ENCODE data around the gene SP4.

Gene SP4

GRCh38 chr7:21472029-21472428 is 44.1 kb downstream of the SP4 start:
- 92 to 100% methylated on average over 1 of the region's 1 CpG for WGBS, 2 experiments
- H3K4me1 ChIP-seq (ENCODE audit: control insufficient read depth, insufficient read depth, low read length): no peaks in the 10 kb centered on the region
- H3K27ac ChIP-seq (ENCODE audit: insufficient read depth, low read depth, low read length, poor library complexity, severe bottlenecking): no peak overlapping the region
- H3K36me3 ChIP-seq (ENCODE audit: control insufficient read depth, insufficient read depth, low read length): no peaks in the 10 kb centered on the region
- H3K27me3 ChIP-seq (ENCODE audit: control insufficient read depth, insufficient read depth, low read length, poor library complexity, severe bottlenecking): no peaks in the 10 kb centered on the region
- H3K4me3 ChIP-seq (ENCODE audit: insufficient read depth, low read depth, low read length): no peak overlapping the region
- no peaks in the 10 kb centered on the region for H3K9me3 ChIP-seq (ENCODE audit: control insufficient read depth, low read length)

- no CpG with 5 or more reads among the region's 2 CpGs for WGBS, 2 experiments
- Histone ChIP-seq H3K9me3 (ENCODE audit: control insufficient read depth, low read length) (no peaks in the 10 kb centered on the region), H3K36me3 (ENCODE audit: control insufficient read depth, insufficient read depth, low read length) (peaks cover 4% of the 10 kb centered on the region), H3K4me3 (ENCODE audit: insufficient read depth, low read depth, low read length) (no peak overlapping the region), H3K27ac (ENCODE audit: insufficient read depth, low read depth, low read length, poor library complexity, severe bottlenecking) (no peak overlapping the region), H3K4me1 (ENCODE audit: control insufficient read depth, insufficient read depth, low read length) (no peaks in the 10 kb centered on the region), H3K27me3 (ENCODE audit: control insufficient read depth, insufficient read depth, low read length, poor library complexity, severe bottlenecking) (no peaks in the 10 kb centered on the region)
Observed at GRCh38 chr7:21476429-21476828, 48.5 kb downstream of the SP4 start.

- 52 to 74% methylated on average over 2 to 3 of the region's 3 CpGs for WGBS, 2 experiments
- Histone ChIP-seq H3K4me1 (ENCODE audit: control insufficient read depth, insufficient read depth, low read length) (no peaks in the 10 kb centered on the region), H3K9me3 (ENCODE audit: control insufficient read depth, low read length) (no peaks in the 10 kb centered on the region)
Observed at GRCh38 chr7:21480693-21481403, 53.0 kb downstream of the SP4 start.

GRCh38 chr7:21486511-21486910 is 58.6 kb downstream of the SP4 start:
- no peaks in the 10 kb centered on the region for H3K4me1 ChIP-seq (ENCODE audit: control insufficient read depth, insufficient read depth, low read length)
- WGBS, 2 experiments: 58% methylated on average over 2 of the region's 2 CpGs; no CpG with 5 or more reads in 1 of the 2 experiments
- no peak overlapping the region for H3K27ac ChIP-seq (ENCODE audit: insufficient read depth, low read depth, low read length, poor library complexity, severe bottlenecking)
- peaks cover 12% of the 10 kb centered on the region for H3K36me3 ChIP-seq (ENCODE audit: control insufficient read depth, insufficient read depth, low read length)
- H3K27me3 ChIP-seq (ENCODE audit: control insufficient read depth, insufficient read depth, low read length, poor library complexity, severe bottlenecking): no peaks in the 10 kb centered on the region
- no peaks in the 10 kb centered on the region for H3K9me3 ChIP-seq (ENCODE audit: control insufficient read depth, low read length)
- H3K4me3 ChIP-seq (ENCODE audit: insufficient read depth, low read depth, low read length): no peak overlapping the region

More at GRCh38 chr7:21480693-21481403, 53.0 kb downstream of the SP4 start:
- no peaks in the 10 kb centered on the region for H3K27me3 ChIP-seq (ENCODE audit: control insufficient read depth, insufficient read depth, low read length, poor library complexity, severe bottlenecking)
- no peak overlapping the region for H3K27ac ChIP-seq (ENCODE audit: insufficient read depth, low read depth, low read length, poor library complexity, severe bottlenecking)
- H3K36me3 ChIP-seq (ENCODE audit: control insufficient read depth, insufficient read depth, low read length): peaks cover 4% of the 10 kb centered on the region
- H3K4me3 ChIP-seq (ENCODE audit: insufficient read depth, low read depth, low read length): no peak overlapping the region

- Histone ChIP-seq H3K4me3 (ENCODE audit: insufficient read depth, low read depth, low read length) (no peak overlapping the region), H3K4me1 (ENCODE audit: control insufficient read depth, insufficient read depth, low read length) (no peaks in the 10 kb centered on the region), H3K36me3 (ENCODE audit: control insufficient read depth, insufficient read depth, low read length) (peaks cover 9% of the 10 kb centered on the region), H3K27ac (ENCODE audit: insufficient read depth, low read depth, low read length, poor library complexity, severe bottlenecking) (no peak overlapping the region), H3K9me3 (ENCODE audit: control insufficient read depth, low read length) (peaks cover 9% of the 10 kb centered on the region), H3K27me3 (ENCODE audit: control insufficient read depth, insufficient read depth, low read length, poor library complexity, severe bottlenecking) (no peaks in the 10 kb centered on the region)
Observed at GRCh38 chr7:21495731-21496130, 67.8 kb downstream of the SP4 start.

- peaks cover 8% of the 10 kb centered on the region for H3K36me3 ChIP-seq (ENCODE audit: control insufficient read depth, insufficient read depth, low read length)
- no peak overlapping the region for H3K4me3 ChIP-seq (ENCODE audit: insufficient read depth, low read depth, low read length)
Observed at GRCh38 chr7:21497072-21497471, 69.2 kb downstream of the SP4 start.

GRCh38 chr7:21500117-21500832 is 72.4 kb downstream of the SP4 start:
- H3K4me3 ChIP-seq (ENCODE audit: insufficient read depth, low read depth, low read length): no peak overlapping the region
- H3K9me3 ChIP-seq (ENCODE audit: control insufficient read depth, low read length): peaks cover 9% of the 10 kb centered on the region
- peaks cover 16% of the 10 kb centered on the region for H3K36me3 ChIP-seq (ENCODE audit: control insufficient read depth, insufficient read depth, low read length)
- WGBS, 2 experiments: 84 to 85% methylated on average over 5 to 6 of the region's 6 CpGs
- H3K27me3 ChIP-seq (ENCODE audit: control insufficient read depth, insufficient read depth, low read length, poor library complexity, severe bottlenecking): no peaks in the 10 kb centered on the region
- H3K4me1 ChIP-seq (ENCODE audit: control insufficient read depth, insufficient read depth, low read length): no peaks in the 10 kb centered on the region
- no peak overlapping the region for H3K27ac ChIP-seq (ENCODE audit: insufficient read depth, low read depth, low read length, poor library complexity, severe bottlenecking)

More at GRCh38 chr7:21497072-21497471, 69.2 kb downstream of the SP4 start:
- H3K27ac ChIP-seq (ENCODE audit: insufficient read depth, low read depth, low read length, poor library complexity, severe bottlenecking): no peak overlapping the region
- H3K27me3 ChIP-seq (ENCODE audit: control insufficient read depth, insufficient read depth, low read length, poor library complexity, severe bottlenecking): no peaks in the 10 kb centered on the region
- H3K4me1 ChIP-seq (ENCODE audit: control insufficient read depth, insufficient read depth, low read length): no peaks in the 10 kb centered on the region
- peaks cover 9% of the 10 kb centered on the region for H3K9me3 ChIP-seq (ENCODE audit: control insufficient read depth, low read length)

GRCh38 chr7:21504021-21504420 is 76.1 kb downstream of the SP4 start:
- no peaks in the 10 kb centered on the region for H3K9me3 ChIP-seq (ENCODE audit: control insufficient read depth, low read length)
- 91 to 96% methylated on average over 1 to 2 of the region's 2 CpGs for WGBS, 2 experiments
- no peak overlapping the region for H3K4me3 ChIP-seq (ENCODE audit: insufficient read depth, low read depth, low read length)
- peaks cover 10% of the 10 kb centered on the region for H3K36me3 ChIP-seq (ENCODE audit: control insufficient read depth, insufficient read depth, low read length)
- no peaks in the 10 kb centered on the region for H3K27me3 ChIP-seq (ENCODE audit: control insufficient read depth, insufficient read depth, low read length, poor library complexity, severe bottlenecking)
- H3K27ac ChIP-seq (ENCODE audit: insufficient read depth, low read depth, low read length, poor library complexity, severe bottlenecking): no peak overlapping the region
- no peaks in the 10 kb centered on the region for H3K4me1 ChIP-seq (ENCODE audit: control insufficient read depth, insufficient read depth, low read length)

GRCh38 chr7:21507627-21508343 is 79.9 kb downstream of the SP4 start:
- Histone ChIP-seq H3K9me3 (ENCODE audit: control insufficient read depth, low read length) (no peaks in the 10 kb centered on the region), H3K27ac (ENCODE audit: insufficient read depth, low read depth, low read length, poor library complexity, severe bottlenecking) (no peak overlapping the region), H3K4me1 (ENCODE audit: control insufficient read depth, insufficient read depth, low read length) (no peaks in the 10 kb centered on the region), H3K36me3 (ENCODE audit: control insufficient read depth, insufficient read depth, low read length) (peaks cover 3% of the 10 kb centered on the region), H3K27me3 (ENCODE audit: control insufficient read depth, insufficient read depth, low read length, poor library complexity, severe bottlenecking) (no peaks in the 10 kb centered on the region), H3K4me3 (ENCODE audit: insufficient read depth, low read depth, low read length) (no peak overlapping the region)
- 90% methylated on average over 8 of the region's 8 CpGs for WGBS, 2 experiments

GRCh38 chr7:21508538-21508937 is 80.7 kb downstream of the SP4 start:
- H3K27me3 ChIP-seq (ENCODE audit: control insufficient read depth, insufficient read depth, low read length, poor library complexity, severe bottlenecking): no peaks in the 10 kb centered on the region

More at GRCh38 chr7:21508538-21508937, 80.7 kb downstream of the SP4 start:
- Histone ChIP-seq H3K9me3 (ENCODE audit: control insufficient read depth, low read length) (no peaks in the 10 kb centered on the region), H3K27ac (ENCODE audit: insufficient read depth, low read depth, low read length, poor library complexity, severe bottlenecking) (no peak overlapping the region), H3K4me1 (ENCODE audit: control insufficient read depth, insufficient read depth, low read length) (no peaks in the 10 kb centered on the region), H3K4me3 (ENCODE audit: insufficient read depth, low read depth, low read length) (no peak overlapping the region), H3K36me3 (ENCODE audit: control insufficient read depth, insufficient read depth, low read length) (peaks cover 3% of the 10 kb centered on the region)
- 83 to 93% methylated on average over 2 of the region's 3 CpGs for WGBS, 2 experiments
